HepG2 (cell line): ENCODE results near the gene SLC39A3. TPM values are rescaled to one million over a fixed set of nuclear protein-coding genes. Genes with fewer than 3 reads are reported as not detected.

Source experiments
- ATAC-seq: fragments of 200-7000 bp; cut with Tn5 transposase; 3 replicates; pipeline ENCODE4 v1.9.1; 2020; ENCODE audit warnings: mild to moderate bottlenecking, moderate library complexity
- BruUV-seq: library from RNA; stranded (reverse); fragments of 400-500 nt; replicated peaks from 2 replicates; lab custom pipeline; 2021; lab: Mats Ljungman, UMichigan
- CTCF ChIA-PET: fragments of 300-600 bp; formaldehyde crosslinking; extraction: SDS; loops from one replicate; lab custom pipeline; 2021; ENCODE audit warnings: low total read pairs, inconsistent platforms, low intra/inter-chr PET ratio; lab: Yijun Ruan, JAX
- POLR2A ChIA-PET: fragments of 350-600 bp; sonication (Branson Sonifier 250); formaldehyde crosslinking; loops from one replicate; lab custom pipeline; 2020; ENCODE audit warnings: antibody characterized with exemption, inconsistent platforms; lab: Yijun Ruan, JAX
- DNase-seq: peaks from one replicate; pipeline ENCODE4 v3.0.0-alpha.2; 2015; ENCODE audit warnings: low spot score
- FAIRE-seq: peaks from 3 replicates; lab custom pipeline; 2011; peaks lifted over from hg19 to GRCh38; lab: Jason Lieb, UNC
- H2AFZ ChIP-seq: one replicate; pipeline ENCODE4 v1.6.1; 2011; ENCODE audit warnings: low read length, inconsistent platforms
- H3K27ac ChIP-seq: fragments of 300-600 bp; 3 replicates; pipeline ENCODE4 v1.8.0; 2011; ENCODE audit warnings: mixed run types, mild to moderate bottlenecking, mixed read lengths, low read length, inconsistent platforms; ENCODE audit not compliant: insufficient read depth; ENCODE audit errors: extremely low read length
- H3K27me3 ChIP-seq, 2 experiments: fragments of 200-600 bp in 1 of 2; 2 replicates in 1 of 2; 3 replicates in 1 of 2; pipeline versions ENCODE4 v1.6.0 to v1.8.0; 2011; ENCODE audit warnings: low read length in 2 of 2, mild to moderate bottlenecking in 2 of 2, moderate library complexity in 2 of 2, inconsistent platforms in 1 of 2; ENCODE audit not compliant: insufficient read depth in 2 of 2, control insufficient read depth in 1 of 2
- H3K36me3 ChIP-seq, 2 experiments: fragments of 200-600 bp in 1 of 2; replicated peaks in 1 of 2; 2 replicates in 1 of 2; 3 replicates in 1 of 2; pipeline versions ENCODE4 v1.5.1 to v1.8.0; 2011; ENCODE audit warnings: low read length in 2 of 2, inconsistent platforms in 1 of 2; ENCODE audit not compliant: insufficient read depth in 2 of 2, control insufficient read depth in 1 of 2
- H3K4me1 ChIP-seq: 2 replicates; pipeline ENCODE4 v1.5.1; 2012; ENCODE audit warnings: low read length, inconsistent platforms; ENCODE audit not compliant: insufficient read depth
- H3K4me2 ChIP-seq: 2 replicates; pipeline ENCODE4 v1.6.0; 2011; ENCODE audit warnings: low read depth, low read length, inconsistent platforms
- H3K4me3 ChIP-seq, 3 experiments: fragments of 200-600 bp in 1 of 3; sonication (generic), shearing (Covaris generic) in 1 of 3; replicated peaks in 1 of 3; 2 replicates each; pipeline ENCODE4 v1.5.1; 2011 to 2016; ENCODE audit warnings: low read length in 3 of 3, inconsistent platforms in 2 of 3, low read depth in 2 of 3, mild to moderate bottlenecking in 2 of 3, control low read depth in 1 of 3, mixed read lengths in 1 of 3; ENCODE audit not compliant: insufficient read depth in 1 of 3
- H3K79me2 ChIP-seq: one replicate; pipeline ENCODE4 v1.6.1; 2011; ENCODE audit warnings: low read length, inconsistent platforms; ENCODE audit not compliant: insufficient read depth
- H3K9ac ChIP-seq: 2 replicates; pipeline ENCODE4 v1.6.0; 2011; ENCODE audit warnings: mild to moderate bottlenecking, low read depth, low read length, inconsistent platforms; ENCODE audit not compliant: insufficient read depth
- H3K9me3 ChIP-seq: 2 replicates; pipeline ENCODE4 v1.5.1; 2012; ENCODE audit warnings: mild to moderate bottlenecking, low read length
- H4K20me1 ChIP-seq: 2 replicates; pipeline ENCODE4 v1.6.0; 2011; ENCODE audit warnings: inconsistent platforms, mild to moderate bottlenecking, low read length, moderate library complexity; ENCODE audit not compliant: insufficient read depth
- ADNP ChIP-seq: sonication (generic); formaldehyde crosslinking; IDR thresholded peaks from 2 replicates; pipeline ENCODE4 v1.4.0; 2020; ENCODE audit warnings: missing genetic modification reagents
- MAFF ChIP-seq: IDR thresholded peaks from 2 replicates; pipeline ENCODE4 v1.6.1; 2011; ENCODE audit warnings: low read depth, low read length, improper control_type of control experiment
- NR2C2 ChIP-seq: sonication (generic); formaldehyde crosslinking; IDR thresholded peaks from 2 replicates; pipeline ENCODE4 v1.4.0; 2020; ENCODE audit warnings: missing genetic modification reagents, mild to moderate bottlenecking, moderate library complexity, borderline replicate concordance
- REXO4 ChIP-seq: sonication (generic); formaldehyde crosslinking; IDR thresholded peaks from 2 replicates; pipeline ENCODE4 v1.8.0; 2022; ENCODE audit warnings: missing genetic modification reagents, mild to moderate bottlenecking, borderline replicate concordance
- SIX1 ChIP-seq: sonication (generic); formaldehyde crosslinking; IDR thresholded peaks from 2 replicates; pipeline ENCODE4 v1.4.0; 2020; ENCODE audit warnings: missing genetic modification reagents, borderline replicate concordance
- SIX4 ChIP-seq: sonication (generic); formaldehyde crosslinking; IDR thresholded peaks from 2 replicates; pipeline ENCODE4 v1.4.0; 2020; ENCODE audit warnings: missing genetic modification reagents
- TBX3 ChIP-seq: fragments of 450-650 bp; IDR thresholded peaks from 2 replicates; pipeline ENCODE4 v1.6.1; 2017; ENCODE audit warnings: antibody characterized with exemption, mild to moderate bottlenecking, inconsistent platforms, borderline replicate concordance
- ZNF430 ChIP-seq: sonication (generic); formaldehyde crosslinking; IDR thresholded peaks from 2 replicates; pipeline ENCODE4 v1.9.0; 2021; ENCODE audit warnings: mild to moderate bottlenecking, missing genetic modification reagents
- ZNF644 ChIP-seq: IDR thresholded peaks from 2 replicates; pipeline ENCODE4 v1.6.1; 2016; ENCODE audit warnings: low read depth
- ZSCAN25 ChIP-seq: sonication (generic); formaldehyde crosslinking; IDR thresholded peaks from 2 replicates; pipeline ENCODE4 v1.8.0; 2022; ENCODE audit warnings: mild to moderate bottlenecking, missing genetic modification reagents
- WGBS: methylation state at CpG from one replicate; pipeline ENCODE4 v1.1.6; 2017; ENCODE audit warnings: low lambda C conversion rate; 5-methylcytosine and 5-hydroxymethylcytosine counted together
- in situ Hi-C: cut with HindIII; loops from 2 replicates; pipeline ENCODE4 v1.10.0; 2017; ENCODE audit warnings: low pct_unique_long_range_greater_than_20kb; ENCODE audit not compliant: extremely low pct_ligation_motif_present
- intact Hi-C: fragments of 100-400 bp; cut with micrococcal nuclease; formaldehyde crosslinking; loops from one replicate; pipeline ENCODE4 v1.10.0; 2022; ENCODE audit not compliant: unreplicated experiment
- polyA plus RNA-seq, 8 experiments: library from polyadenylated mRNA; depleted of rRNA in 3 of 8; stranded (reverse) in 7 of 8; unstranded in 1 of 8; fragments of >200 nt; fragmentation: Illumina TruSeq in 4 of 8; extraction: Trizol in 4 of 8; gene quantifications; 2 replicates each; pipeline versions ENCODE4 v1.2.1 to v1.2.3, GENCODE V29; 2011 to 2016; ENCODE audit warnings: low read depth in 4 of 8, missing spikeins in 1 of 8, mixed read lengths in 1 of 8; ENCODE audit not compliant: insufficient read depth in 1 of 8
- total RNA-seq, 5 experiments: library from RNA; depleted of rRNA; stranded (reverse); fragments of >200 nt; fragmentation: Illumina TruSeq; extraction: Trizol; gene quantifications; 2 replicates each; pipeline ENCODE4 v1.2.3, GENCODE V29; 2016; ENCODE audit warnings: low read depth in 1 of 5
- TF ChIP-seq, protein P1 (sequence below): sonication (generic); formaldehyde crosslinking; IDR thresholded peaks from 2 replicates; pipeline ENCODE4 v1.4.0; 2020; ENCODE audit warnings: missing genetic modification reagents
- TF ChIP-seq, protein P2 (sequence below): IDR thresholded peaks from 2 replicates; pipeline ENCODE4 v1.6.1; 2018; ENCODE audit warnings: missing genetic modification reagents, mild to moderate bottlenecking, missing compliant biosample characterization

Gene SLC39A3
- total and polyA plus RNA-seq, 2 of the 13 experiments (the other 11 are each of a cell fraction or from before 2014, with no cell fraction given), result 33.6 to 41.6 TPM

DNA sequence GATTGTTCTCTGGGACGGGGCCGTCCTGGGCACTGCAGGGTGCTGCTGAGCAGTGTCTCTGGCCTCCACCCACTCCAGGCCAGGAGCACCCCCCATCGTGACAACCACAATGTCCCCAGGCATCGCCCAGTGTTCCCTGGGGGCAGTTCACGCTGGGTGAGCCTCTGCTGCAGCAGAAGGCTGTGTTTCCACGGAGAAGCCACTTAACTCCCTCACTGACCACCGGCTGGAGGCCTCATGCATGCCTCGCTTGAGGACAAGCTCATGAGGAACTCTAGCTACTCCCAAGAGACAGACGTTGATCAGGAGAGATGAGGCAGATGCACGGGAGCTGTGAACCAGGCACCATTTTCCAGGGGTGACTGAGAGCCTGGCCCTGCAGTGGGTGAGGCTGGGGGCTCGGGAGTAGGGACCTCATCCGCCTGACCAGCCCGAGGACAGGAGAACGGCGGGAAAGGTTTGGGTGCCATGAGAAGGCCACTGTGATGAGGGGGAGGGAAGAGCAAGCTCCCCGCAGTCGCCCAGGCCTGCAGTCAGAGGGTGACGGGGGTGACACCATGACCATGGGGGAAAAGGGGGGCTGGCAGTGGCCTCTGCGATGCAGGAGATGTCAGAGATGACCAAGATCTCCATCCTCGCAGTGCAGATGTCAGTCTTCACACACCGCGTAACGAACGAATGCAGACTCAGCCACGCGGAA, 5.1 kb downstream of the SLC39A3 start (continued):
- TF ChIP-seq NR2C2 (CRISPR knock-in tag) (no peak), SIX1 (CRISPR knock-in tag) (no peak), ZNF644 (CRISPR knock-in tag) (no peak), REXO4 (CRISPR knock-in tag) (no peak), ZNF430 (no peak)

DNA sequence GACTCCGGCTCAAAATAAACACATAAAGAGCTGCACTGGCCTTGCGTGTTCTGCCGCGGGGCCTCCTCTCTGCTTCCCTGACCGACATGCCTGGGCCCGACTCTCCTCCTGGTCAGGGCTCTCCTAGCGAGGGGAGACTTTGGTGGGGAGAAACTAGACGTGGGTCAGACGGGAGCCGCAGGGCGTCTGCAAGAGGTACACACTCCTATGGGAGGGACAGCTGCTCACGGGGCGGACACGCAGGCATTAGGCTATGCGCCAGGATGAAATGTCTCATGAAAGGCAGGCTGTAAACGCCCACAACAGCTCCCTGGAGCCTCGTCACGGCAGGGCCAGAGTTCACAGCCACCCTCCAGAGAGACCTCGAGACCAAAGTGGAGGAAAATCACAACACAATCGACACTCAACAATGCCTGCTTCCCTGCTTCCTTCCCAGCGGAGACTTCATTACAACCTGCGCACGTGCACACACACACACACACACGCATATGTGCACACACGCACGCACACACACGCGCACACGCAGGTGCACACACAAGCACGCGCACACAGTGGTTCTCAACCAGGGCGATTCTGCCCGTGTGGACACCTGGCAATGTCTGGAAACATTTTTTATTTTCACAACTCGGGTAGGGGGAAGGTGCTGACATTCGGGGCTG, 5.8 kb downstream of the SLC39A3 start:
- H3K27ac ChIP-seq, result no peak overlapping the region
- no peak overlapping the region for H2AFZ ChIP-seq
- no peak overlapping the region for H3K9ac ChIP-seq
- no peak overlapping the region for H3K4me2 ChIP-seq
- TF ChIP-seq TBX3 (no peak), ADNP (CRISPR knock-in tag) (no peak), ZSCAN25 (CRISPR knock-in tag) (no peak), MAFF (no peak), SIX4 (CRISPR knock-in tag) (no peak)
- TF ChIP-seq, protein P1, sequence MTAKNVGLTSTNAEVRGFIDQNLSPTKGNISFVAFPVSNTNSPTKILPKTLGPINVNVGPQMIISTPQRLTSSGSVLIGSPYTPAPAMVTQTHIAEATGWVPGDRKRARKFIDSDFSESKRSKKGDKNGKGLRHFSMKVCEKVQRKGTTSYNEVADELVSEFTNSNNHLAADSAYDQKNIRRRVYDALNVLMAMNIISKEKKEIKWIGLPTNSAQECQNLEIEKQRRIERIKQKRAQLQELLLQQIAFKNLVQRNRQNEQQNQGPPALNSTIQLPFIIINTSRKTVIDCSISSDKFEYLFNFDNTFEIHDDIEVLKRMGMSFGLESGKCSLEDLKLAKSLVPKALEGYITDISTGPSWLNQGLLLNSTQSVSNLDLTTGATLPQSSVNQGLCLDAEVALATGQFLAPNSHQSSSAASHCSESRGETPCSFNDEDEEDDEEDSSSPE (CRISPR knock-in tag), result no peak
- TF ChIP-seq, protein P2, sequence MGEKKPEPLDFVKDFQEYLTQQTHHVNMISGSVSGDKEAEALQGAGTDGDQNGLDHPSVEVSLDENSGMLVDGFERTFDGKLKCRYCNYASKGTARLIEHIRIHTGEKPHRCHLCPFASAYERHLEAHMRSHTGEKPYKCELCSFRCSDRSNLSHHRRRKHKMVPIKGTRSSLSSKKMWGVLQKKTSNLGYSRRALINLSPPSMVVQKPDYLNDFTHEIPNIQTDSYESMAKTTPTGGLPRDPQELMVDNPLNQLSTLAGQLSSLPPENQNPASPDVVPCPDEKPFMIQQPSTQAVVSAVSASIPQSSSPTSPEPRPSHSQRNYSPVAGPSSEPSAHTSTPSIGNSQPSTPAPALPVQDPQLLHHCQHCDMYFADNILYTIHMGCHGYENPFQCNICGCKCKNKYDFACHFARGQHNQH, result no peak
- peaks cover under 1% of the 10 kb centered on the region for H3K79me2 ChIP-seq
- DNase-seq (no peak), FAIRE-seq (no peak), ATAC-seq (no peak)
- peaks cover 5 to 30% of the 10 kb centered on the region in 2 experiments; a peak in 3 of 5 replicates for H3K36me3 ChIP-seq
- 93% methylated on average over 30 of the region's 35 CpGs for WGBS
- no peaks in the 10 kb centered on the region; a peak in 1 of 5 replicates for H3K27me3 ChIP-seq
- H4K20me1 ChIP-seq, result no peaks in the 10 kb centered on the region
- BruUV-seq, result no TSS peak
- CTCF ChIA-PET, result no interaction called here
- H3K4me3 ChIP-seq, result no peak overlapping the region
- intact Hi-C loops, result no loop called here
- in situ Hi-C loops, result no loop called here
- H3K9me3 ChIP-seq, result no peaks in the 10 kb centered on the region
- no peaks in the 10 kb centered on the region; the same call in 1 of the 2 replicates for H3K4me1 ChIP-seq
- POLR2A ChIA-PET, result no interaction called here
